ENCODE measurements around the gene ZNF570. TPM values are rescaled to one million over a fixed set of nuclear protein-coding genes. Genes with fewer than 3 reads are reported as not detected.

The ZNF570 gene
- total and polyA plus RNA-seq, 2 of the 13 experiments (the other 11 are each of a cell fraction or from before 2014, with no cell fraction given): 1.0 to 4.4 TPM

DNA sequence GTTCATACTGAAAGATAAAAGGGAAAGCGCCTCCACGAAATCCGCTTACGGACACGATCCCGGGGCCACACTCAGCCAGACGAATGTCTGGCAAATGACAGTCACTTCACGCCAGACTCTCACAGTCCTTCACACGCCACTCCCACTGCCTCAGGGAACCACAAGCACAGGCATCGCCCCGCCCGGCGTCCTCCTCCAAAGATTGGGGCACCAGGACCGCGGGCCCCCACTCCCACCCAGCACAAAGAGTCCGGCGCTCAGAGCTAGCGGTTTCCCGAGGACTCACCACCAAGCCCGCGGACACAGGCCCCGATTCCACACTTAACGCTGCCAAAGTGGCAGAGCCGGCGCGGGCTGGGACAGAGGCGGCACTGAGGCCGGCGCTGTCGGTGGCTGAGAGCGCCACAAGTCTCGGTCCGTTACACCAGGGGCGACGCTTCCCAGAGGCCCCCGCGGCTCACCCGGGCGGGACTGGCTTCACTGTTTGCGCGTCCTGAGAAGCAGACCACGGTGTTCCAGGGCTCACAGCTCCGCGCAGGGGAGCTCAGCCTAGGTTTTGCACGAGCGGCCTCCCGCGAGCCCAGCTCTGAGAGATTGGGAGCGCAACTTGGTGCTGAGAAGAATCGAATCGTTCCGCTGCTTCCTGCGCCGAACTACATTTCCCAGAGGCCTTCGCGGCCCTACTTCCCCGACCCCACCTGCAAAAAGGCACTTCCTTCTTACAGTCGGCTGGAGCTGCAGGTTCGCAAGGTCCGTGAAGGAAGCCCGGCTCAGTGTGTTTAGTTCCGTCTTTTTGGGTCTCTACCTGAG, 2.2 kb upstream of the ZNF570 start, which contains the start of gene ZNF569 (continued):
- TF ChIP-seq ARID3A (IDR thresholded peaks at IDR 0.05; ENCODE audit: low read depth, low read length) (no peak), BCL6 (CRISPR knock-in tag; IDR thresholded peaks at IDR 0.05) (no peak; the same call in 1 of the 2 replicates), ZNF776 (CRISPR knock-in tag; IDR thresholded peaks at IDR 0.05) (peak; percentile 94), SUZ12 (IDR thresholded peaks at IDR 0.05; ENCODE audit: low read depth, low read length) (peak; percentile 81), SOX13 (IDR thresholded peaks at IDR 0.05) (0 out of 2 replicates have a peak, but pooled peaks have one; percentile 28), SOX13 (CRISPR knock-in tag; conservative IDR thresholded peaks at IDR 0.05 in 1 of 2, IDR thresholded peaks at IDR 0.05 in 1 of 2) (no peak), SIN3B (IDR thresholded peaks at IDR 0.05; ENCODE audit: low read length) (no peak), ZNF709 (CRISPR knock-in tag; IDR thresholded peaks at IDR 0.05) (no peak; the same call in 1 of the 2 replicates), GATA4 (IDR thresholded peaks at IDR 0.05; ENCODE audit: borderline replicate concordance, low read depth) (no peak), RXRA (CRISPR knock-in tag; IDR thresholded peaks at IDR 0.05) (peak; percentile 40; the same call in 1 of the 2 replicates), GLI4 (CRISPR knock-in tag; IDR thresholded peaks at IDR 0.05; ENCODE audit: borderline replicate concordance) (no peak), ZNF781 (CRISPR knock-in tag; IDR thresholded peaks at IDR 0.05; ENCODE audit: borderline replicate concordance, not compliant biosample characterization) (no peak), ZNF468 (CRISPR knock-in tag; IDR thresholded peaks at IDR 0.05) (no peak), GFI1 (CRISPR knock-in tag; IDR thresholded peaks at IDR 0.05; ENCODE audit: borderline replicate concordance) (no peak), ZSCAN12 (CRISPR knock-in tag; IDR thresholded peaks at IDR 0.05) (no peak), NFIC (IDR thresholded peaks at IDR 0.05; ENCODE audit: low read length) (no peak), SMYD3 (CRISPR knock-in tag; IDR thresholded peaks at IDR 0.05) (no peak), ZNF256 (CRISPR knock-in tag; conservative IDR thresholded peaks at IDR 0.05) (no peak), ISL2 (CRISPR knock-in tag; IDR thresholded peaks at IDR 0.05) (peak; percentile 37; the same call in 1 of the 2 replicates), CSRNP1 (CRISPR knock-in tag; IDR thresholded peaks at IDR 0.05) (peak; percentile 82; the same call in 1 of the 2 replicates), RBFOX2 (IDR thresholded peaks at IDR 0.05; ENCODE audit: low read depth, low read length) (peak; percentile 81), ZBTB3 (CRISPR knock-in tag; IDR thresholded peaks at IDR 0.05; ENCODE audit: borderline replicate concordance, low read depth) (no peak), PATZ1 (CRISPR knock-in tag; IDR thresholded peaks at IDR 0.05) (peak; percentile 60), TSC22D2 (CRISPR knock-in tag; IDR thresholded peaks at IDR 0.05; ENCODE audit: borderline replicate concordance) (no peak; the same call in 1 of the 2 replicates), HOXA5 (CRISPR knock-in tag; IDR thresholded peaks at IDR 0.05) (0 out of 2 replicates have a peak, but pooled peaks have one; percentile 61), FOSL2 (CRISPR knock-in tag; IDR thresholded peaks at IDR 0.05) (peak; percentile 43; the same call in 1 of the 2 replicates)
